ENCODE data around the gene NPFFR1. TPM values are rescaled to one million over a fixed set of nuclear protein-coding genes. Genes with fewer than 3 reads are reported as not detected.

The NPFFR1 gene
- total RNA-seq, 1 donor from 2014 or later, result not detected

DNA sequence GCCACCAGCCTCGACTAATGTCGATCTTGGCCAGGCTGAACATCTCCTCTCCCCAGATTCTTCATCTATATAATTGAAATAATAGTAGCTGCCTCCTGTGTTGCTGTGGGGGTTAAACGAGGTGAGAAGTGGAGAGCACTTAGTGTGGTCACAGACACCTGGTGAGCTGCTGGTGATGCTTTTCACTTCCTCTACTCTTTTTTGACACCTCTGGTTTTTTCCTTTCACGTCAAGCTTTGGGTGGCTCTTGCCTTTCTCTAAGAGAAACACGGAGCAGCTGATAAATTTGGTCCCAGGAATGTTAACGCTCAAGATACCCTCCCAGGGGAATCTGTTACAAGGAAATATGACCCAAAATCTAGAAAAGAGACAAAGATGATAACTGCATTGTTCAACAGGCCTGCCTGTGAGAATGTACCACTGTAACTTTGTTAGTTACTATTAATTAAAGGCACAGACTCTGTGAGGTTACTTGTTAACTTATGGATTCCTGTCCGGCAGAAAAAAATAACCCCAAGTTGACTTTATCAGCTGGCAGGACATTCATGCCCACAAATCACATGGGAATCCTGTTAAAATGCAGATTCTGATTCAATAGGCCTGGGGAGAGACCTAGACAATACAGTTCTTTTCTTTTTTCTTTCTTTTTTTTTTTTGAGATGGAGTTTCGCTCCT is 9.5 kb upstream of the NPFFR1 start:
- Mint-ChIP-seq H3K36me3 (no peaks in the 10 kb centered on the region), H3K4me1 (ENCODE audit: unreplicated experiment) (no peaks in the 10 kb centered on the region), H3K9me3 (no peaks in the 10 kb centered on the region), H3K27me3 (peaks cover 5% of the 10 kb centered on the region), H3K4me3 (no peak overlapping the region), H3K27ac (no peak overlapping the region)
- no peak for DNase-seq (ENCODE audit: extremely low spot score, unreplicated experiment)
- TF ChIP-seq CTCF (conservative IDR thresholded peaks at IDR 0.05), result no peak

DNA sequence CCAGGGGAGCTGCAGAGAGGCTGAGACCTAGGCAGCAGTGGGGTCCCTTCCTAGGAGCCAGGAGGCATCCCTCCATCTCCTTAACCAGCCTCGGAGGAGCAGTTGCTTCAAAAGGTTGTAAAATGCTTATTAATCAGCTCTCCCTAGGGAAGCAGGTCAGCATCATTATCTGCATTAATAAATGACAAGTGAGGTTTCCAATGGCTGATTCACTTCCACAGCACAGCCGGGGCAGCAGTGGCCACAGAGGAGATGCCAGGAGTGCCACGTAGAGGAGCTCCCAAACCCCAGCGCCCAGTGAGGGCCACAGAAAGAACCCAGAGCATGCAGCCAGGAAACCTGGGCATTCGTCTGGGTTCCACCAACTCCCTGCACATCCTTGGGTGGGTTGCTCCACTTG is 8.2 kb upstream of the NPFFR1 start:
- peaks cover 12% of the 10 kb centered on the region for H3K27me3 Mint-ChIP-seq
- H3K4me1 Mint-ChIP-seq (ENCODE audit: unreplicated experiment), result no peaks in the 10 kb centered on the region
- no peaks in the 10 kb centered on the region for H3K9me3 Mint-ChIP-seq
- TF ChIP-seq CTCF (conservative IDR thresholded peaks at IDR 0.05), result no peak
- no peak overlapping the region for H3K4me3 Mint-ChIP-seq
- H3K27ac Mint-ChIP-seq, result no peak overlapping the region
- no peak for DNase-seq (ENCODE audit: extremely low spot score, unreplicated experiment)
- H3K36me3 Mint-ChIP-seq, result no peaks in the 10 kb centered on the region

DNA sequence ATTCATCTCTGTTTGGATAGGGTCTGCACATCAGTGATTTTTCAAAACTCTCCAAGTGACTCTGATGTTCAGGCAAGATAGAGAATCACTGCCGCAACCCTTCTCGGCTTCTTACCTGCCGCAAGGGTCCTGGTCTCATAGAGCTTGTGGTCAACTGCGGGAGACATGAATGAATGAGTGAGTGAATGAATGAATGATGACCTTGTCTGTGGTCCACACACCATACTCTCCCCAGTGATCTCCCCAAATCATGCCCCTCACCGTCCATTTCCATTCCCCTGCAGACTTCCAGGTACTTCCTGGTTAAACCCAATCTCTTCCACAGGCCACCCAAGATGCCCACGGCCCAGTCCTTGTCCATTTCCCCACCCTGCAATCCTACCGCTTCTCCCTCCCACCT is 5.9 kb upstream of the NPFFR1 start:
- Mint-ChIP-seq H3K36me3 (no peaks in the 10 kb centered on the region), H3K4me3 (no peak overlapping the region), H3K9me3 (peaks cover under 1% of the 10 kb centered on the region), H3K4me1 (ENCODE audit: unreplicated experiment) (no peaks in the 10 kb centered on the region), H3K27me3 (peaks cover 32% of the 10 kb centered on the region), H3K27ac (no peak overlapping the region)
- TF ChIP-seq CTCF (conservative IDR thresholded peaks at IDR 0.05), result no peak
- no peak for DNase-seq (ENCODE audit: extremely low spot score, unreplicated experiment)

GRCh38 chr10:70286616-70287015 is 2.8 kb upstream of the NPFFR1 start:
- Mint-ChIP-seq H3K27ac (no peak overlapping the region), H3K4me1 (ENCODE audit: unreplicated experiment) (no peaks in the 10 kb centered on the region), H3K36me3 (peaks cover 5% of the 10 kb centered on the region), H3K4me3 (no peak overlapping the region), H3K9me3 (peaks cover 6% of the 10 kb centered on the region), H3K27me3 (peaks cover 61% of the 10 kb centered on the region)
- DNase-seq (ENCODE audit: extremely low spot score, unreplicated experiment), result no peak
- no peak for TF ChIP-seq CTCF (conservative IDR thresholded peaks at IDR 0.05)

DNA sequence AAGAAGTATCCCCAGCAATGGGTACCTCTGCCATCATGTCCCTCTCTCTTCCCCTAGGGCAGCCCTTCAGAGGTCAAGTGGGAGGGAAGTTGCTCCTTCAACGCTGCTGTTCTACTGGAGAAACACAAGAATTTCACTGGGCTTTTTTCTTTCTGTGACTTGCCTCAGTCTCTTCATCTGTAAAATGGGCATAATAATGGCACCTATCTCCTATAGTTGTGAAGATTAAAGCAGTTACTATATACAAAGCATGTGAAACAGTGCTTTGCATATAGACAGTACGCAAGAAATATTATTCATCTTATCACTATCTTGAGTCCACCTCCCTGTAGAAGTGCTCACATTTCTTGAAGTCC is 1.6 kb upstream of the NPFFR1 start:
- peaks cover 6% of the 10 kb centered on the region for H3K9me3 Mint-ChIP-seq
- no peak for DNase-seq (ENCODE audit: extremely low spot score, unreplicated experiment)
- no peak overlapping the region for H3K27ac Mint-ChIP-seq
- no peak for TF ChIP-seq CTCF (conservative IDR thresholded peaks at IDR 0.05)
- no peak overlapping the region for H3K4me3 Mint-ChIP-seq
- H3K27me3 Mint-ChIP-seq, result peaks cover 72% of the 10 kb centered on the region
- H3K4me1 Mint-ChIP-seq (ENCODE audit: unreplicated experiment), result no peaks in the 10 kb centered on the region
- peaks cover 5% of the 10 kb centered on the region for H3K36me3 Mint-ChIP-seq

Measured in type B pancreatic cell (in vitro differentiated cells).